Measurements from ENCODE around the gene MSH5.
A peak's percentile ranks its signal among the peaks of the same experiment; 100 is the strongest.

Gene MSH5

DNA sequence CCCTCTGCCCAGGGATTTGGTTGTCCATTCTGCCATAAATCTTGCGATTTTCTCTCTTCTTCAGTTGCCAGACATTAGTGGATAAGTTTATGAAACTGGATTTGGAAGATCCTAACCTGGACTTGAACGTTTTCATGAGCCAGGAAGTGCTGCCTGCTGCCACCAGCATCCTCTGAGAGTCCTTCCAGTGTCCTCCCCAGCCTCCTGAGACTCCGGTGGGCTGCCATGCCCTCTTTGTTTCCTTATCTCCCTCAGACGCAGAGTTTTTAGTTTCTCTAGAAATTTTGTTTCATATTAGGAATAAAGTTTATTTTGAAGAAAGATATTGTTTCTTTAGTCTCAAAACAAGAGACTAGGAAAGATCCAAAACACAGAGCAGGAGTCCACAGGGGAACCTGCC, 22.6 kb downstream of the MSH5 start, which contains the start of gene SAPCD1:
Gene SAPCD1, plus strand, starts transcription at position 301 of the 400 bp plus-strand sequence. CDS start 399 bp downstream, outside the sequence.
- DNase-seq, result no peak

GRCh38 chr6:31762878-31763618, 23.2 kb downstream of the MSH5 start:
- no peak for DNase-seq

- no peak for DNase-seq
Observed at GRCh38 chr6:31763619-31763940, 23.8 kb downstream of the MSH5 start.

GRCh38 chr6:31764198-31764597, 24.4 kb downstream of the MSH5 start:
- no peak for DNase-seq

DNA sequence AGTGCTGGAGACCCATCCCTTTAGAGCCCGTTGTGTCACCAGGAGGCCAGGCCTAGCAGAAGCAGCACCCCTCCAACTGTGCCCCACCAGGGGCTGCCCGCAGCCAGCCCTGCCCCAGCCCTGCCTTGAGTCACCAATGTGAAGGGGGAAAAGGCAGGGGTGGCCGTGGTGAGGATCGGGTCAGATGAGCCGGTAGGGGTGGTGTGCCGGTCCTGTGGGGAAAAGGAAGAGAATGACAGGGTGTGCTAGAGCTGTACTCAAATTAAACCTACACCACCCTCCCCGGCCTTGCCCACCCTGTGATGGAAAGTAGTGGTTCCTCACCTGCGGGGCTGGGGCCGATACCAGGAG, 25.7 kb downstream of the MSH5 start:
- no peak for DNase-seq

- no peak for DNase-seq
Observed at GRCh38 chr6:31765910-31766794, 26.3 kb downstream of the MSH5 start.

DNA sequence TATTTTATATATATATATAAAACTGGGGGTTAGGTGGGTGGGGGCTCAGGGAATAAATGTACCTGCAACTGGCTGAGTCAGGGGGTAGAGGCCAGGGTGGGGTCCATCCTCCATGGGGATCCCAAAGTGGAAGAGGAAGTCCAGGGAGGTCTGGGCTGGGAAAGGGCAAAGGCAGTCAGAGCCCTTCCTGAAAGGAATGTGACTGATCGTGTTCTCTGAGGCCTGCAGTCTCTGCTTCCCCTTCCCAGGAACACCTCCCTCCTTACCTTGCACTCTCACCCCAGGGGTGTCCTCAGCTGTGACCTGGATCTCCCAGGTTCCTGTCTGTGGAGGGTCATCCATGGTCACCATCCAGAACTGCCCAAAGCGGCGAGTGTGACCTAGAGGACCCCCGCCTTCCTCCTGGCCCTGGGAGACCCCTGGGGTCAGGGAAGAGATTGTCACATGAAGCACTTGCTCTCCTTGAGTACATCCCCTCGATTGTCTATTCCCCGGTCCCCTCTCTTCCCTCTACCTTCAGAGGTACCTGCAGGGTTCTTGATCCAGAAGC, 27.4 kb downstream of the MSH5 start:
- DNase-seq, result no peak

DNA sequence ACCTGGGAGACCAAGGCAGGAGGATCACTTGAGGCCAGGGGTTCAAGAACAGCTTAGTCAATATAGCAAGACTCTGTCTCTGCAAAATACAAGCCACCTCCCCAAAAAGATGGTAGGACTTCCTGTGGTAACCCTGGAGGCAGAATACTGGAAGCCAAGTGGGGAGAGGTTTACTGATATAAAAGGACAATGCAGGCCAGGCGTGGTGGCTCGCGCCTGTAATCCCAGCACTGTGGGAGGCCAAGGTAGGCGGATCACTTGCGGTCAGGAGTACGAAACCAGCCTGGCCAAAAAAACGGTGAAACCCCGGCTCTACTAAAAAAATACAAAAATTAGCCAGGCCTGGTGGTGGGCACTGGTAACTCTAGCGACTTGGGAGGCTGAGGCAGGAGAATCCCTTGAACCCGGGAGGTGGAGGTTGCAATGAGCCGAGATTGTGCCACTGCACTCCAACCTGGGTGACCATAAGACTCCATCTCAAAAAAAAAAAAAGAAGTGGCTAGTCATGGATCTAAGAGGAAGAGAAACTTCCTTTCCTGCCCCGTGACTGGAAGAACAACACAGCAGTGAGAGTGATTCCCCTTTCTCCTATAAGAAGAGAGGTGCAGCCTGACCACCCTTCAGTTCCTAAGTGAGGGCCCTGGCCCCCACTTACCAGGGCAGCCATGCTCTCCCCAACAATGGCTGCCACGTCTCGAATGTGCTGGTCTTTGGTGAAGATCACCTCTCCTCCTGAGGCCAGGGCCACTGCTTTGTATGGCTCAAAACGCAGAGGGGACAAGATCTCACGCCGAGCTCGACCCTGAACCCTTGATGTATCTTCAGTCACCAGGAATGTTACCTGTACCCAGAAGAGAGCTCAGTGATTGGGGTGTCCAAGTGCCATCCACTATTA, 28.8 kb downstream of the MSH5 start:
- DNase-seq, result no peak

DNA sequence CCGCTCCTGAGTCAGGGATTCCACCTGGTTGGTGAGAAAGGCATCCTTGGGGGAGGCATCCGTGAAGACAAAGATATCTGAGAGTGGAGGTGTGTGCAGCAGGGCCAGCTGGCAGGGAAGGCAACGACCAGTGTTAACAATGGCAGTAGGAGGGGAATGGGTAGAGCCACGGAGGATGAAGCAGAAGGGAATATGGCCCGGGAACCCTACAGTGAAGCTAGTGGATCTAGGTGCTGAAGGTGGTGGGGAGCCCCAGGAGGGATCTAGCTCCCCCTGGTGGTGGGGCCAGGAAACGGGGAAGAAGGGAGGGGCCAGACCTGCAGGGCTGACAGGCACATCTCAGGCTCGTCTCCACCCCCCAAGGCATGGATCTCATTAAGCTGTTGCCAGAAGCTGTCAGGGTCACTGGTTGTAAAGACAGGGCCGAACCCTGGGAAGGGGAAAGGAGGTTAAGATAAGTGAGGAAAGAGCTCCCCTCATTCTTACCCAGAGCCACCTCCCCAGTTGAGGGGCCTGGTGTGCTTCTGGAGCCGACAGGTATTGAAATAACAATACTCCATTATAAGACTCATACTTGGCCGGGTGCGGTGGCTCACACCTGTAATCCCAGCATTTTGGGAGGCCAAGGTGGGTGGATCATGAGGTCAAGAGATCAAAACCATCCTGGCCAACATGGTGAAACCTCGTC, 30.0 kb downstream of the MSH5 start:
- peak; percentile 84 for DNase-seq

- DNase-seq, result no peak
Observed at GRCh38 chr6:31770860-31771259, 31.1 kb downstream of the MSH5 start.

GRCh38 chr6:31771992-31772358, 32.2 kb downstream of the MSH5 start:
- DNase-seq, result peak; percentile 39

DNA sequence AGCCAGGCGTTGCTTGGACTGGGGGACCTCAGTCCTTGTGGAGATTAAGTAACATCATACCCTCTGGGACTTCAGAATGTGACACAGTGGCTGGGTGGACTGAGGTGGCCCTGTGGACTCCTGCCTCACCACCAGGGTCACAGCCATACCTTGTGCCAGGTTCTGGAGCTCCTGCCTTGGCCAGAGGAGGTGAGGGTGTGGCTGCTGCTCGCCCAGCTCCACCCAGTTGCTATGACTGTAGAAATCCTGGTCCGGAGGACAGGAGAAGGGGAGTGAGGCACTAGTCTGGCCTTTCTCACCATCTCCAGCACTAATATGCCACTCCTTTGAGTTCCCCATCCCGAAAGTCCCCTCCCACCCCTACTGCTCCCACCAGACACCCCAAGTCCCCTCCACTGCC, 35.4 kb downstream of the MSH5 start:
- no peak for DNase-seq

- DNase-seq, result no peak
Observed at GRCh38 chr6:31775633-31776484, 36.1 kb downstream of the MSH5 start.

GRCh38 chr6:31776485-31776988, 36.7 kb downstream of the MSH5 start:
- DNase-seq, result no peak

DNA sequence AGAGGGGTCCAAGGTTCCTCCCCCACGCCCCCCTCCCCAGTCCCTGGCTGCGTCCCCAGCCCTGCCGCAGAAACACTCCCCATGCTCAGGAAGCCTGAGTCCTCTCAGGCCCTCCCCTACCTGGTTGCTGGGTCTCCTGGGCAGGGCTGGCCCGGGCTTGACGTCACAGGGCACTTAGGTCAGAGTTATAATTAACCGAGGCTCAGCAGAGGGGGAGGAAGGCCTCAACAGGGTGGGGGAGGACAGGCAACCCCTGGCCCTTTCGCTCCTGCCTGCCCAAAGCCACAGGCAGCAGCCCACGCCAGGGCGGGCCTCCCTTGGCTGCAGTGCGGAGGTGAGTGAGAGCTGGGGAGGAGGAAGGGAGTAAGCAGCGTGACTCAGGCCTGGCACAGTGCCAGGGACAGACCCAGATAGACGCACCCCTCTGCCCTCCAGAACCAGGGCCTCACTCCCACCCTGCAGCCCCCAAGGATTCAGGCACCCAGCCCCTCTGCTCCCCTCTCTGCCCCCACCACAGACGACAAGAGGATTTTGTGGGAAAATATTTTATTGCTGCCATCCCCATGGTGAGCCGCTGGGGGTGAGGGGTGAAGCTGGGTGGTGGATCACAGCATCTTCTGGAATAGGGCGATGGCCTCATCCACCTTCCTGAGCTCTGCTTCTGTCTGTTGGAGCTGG, 37.3 kb downstream of the MSH5 start, which contains the start of gene VWA7:
Gene VWA7, minus strand, starts transcription at position 340 of the 678 bp plus-strand sequence. CDS start 549 bp downstream, outside the sequence.
- DNase-seq, result peak; percentile 80

DNA sequence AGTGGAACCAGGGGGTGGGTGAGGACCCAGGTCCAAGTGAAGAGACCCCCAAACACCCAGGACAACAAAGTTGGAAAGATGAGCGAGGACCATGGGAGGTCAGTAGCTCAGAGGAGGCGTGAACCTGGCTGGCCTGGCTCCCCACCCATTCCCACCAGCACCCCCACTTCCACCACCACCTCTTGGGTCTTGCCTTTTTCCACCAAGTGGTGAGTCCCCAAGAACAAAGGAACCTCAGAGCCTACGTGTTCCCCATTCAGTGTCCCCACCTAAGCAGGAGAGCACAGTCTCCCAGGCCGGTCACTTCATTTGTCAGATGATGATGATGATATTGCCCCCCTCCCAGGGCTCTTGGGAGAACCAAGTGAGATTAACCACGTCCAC, 37.9 kb downstream of the MSH5 start:
- DNase-seq, result no peak

GRCh38 chr6:31778193-31778592, 38.4 kb downstream of the MSH5 start:
- no peak for DNase-seq

- DNase-seq, result no peak
Observed at GRCh38 chr6:31778999-31779885, 39.4 kb downstream of the MSH5 start.

DNA sequence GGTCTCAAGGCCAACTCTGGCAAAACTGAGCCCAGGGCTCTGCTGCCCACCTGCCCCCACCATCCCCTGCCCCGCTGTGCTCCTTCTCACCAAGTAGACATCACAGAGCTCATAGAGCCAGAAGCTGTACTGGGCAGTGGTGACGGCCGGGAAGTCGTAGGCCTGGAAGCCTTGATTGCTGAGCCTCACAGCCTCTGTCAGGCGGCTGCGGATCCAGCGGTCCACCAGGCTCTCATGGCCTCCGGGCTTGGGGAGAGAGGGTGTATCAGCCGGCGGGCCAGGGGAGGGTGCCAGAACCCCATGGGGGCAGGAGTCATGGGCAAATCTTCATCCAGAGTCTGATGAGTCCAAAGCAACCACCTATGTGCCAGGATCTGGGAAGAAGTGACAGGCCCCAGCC, 40.1 kb downstream of the MSH5 start:
- no peak for DNase-seq
